DND-41 (cell line): ENCODE data around the gene CAB39L.

Source experiments
- ATAC-seq: fragments of 200-7000 bp; cut with Tn5 transposase; 3 replicates; pipeline ENCODE4 v1.9.1; 2021; ENCODE audit warnings: low read depth; ENCODE audit not compliant: insufficient read depth
- DNase-seq: peaks from one replicate; pipeline ENCODE4 v3.0.0-alpha.2; 2020
- H2AFZ ChIP-seq: 2 replicates; pipeline ENCODE4 v1.6.0; 2012; ENCODE audit warnings: low read depth, low read length
- H3K27ac ChIP-seq: 2 replicates; pipeline ENCODE4 v1.5.1; 2012; ENCODE audit warnings: low read length, inconsistent platforms
- H3K27me3 ChIP-seq: fragments of 200-600 bp; sonication (generic); 2 replicates; pipeline ENCODE4 v1.6.0; 2012; ENCODE audit warnings: low read length, mild to moderate bottlenecking, inconsistent platforms; ENCODE audit not compliant: insufficient read depth, poor library complexity
- H3K36me3 ChIP-seq: 2 replicates; pipeline ENCODE4 v1.5.1; 2012; ENCODE audit warnings: low read length, inconsistent platforms; ENCODE audit not compliant: insufficient read depth
- H3K4me1 ChIP-seq: 2 replicates; pipeline ENCODE4 v1.5.1; 2012; ENCODE audit warnings: mild to moderate bottlenecking, low read length; ENCODE audit not compliant: insufficient read depth
- H3K4me2 ChIP-seq: 2 replicates; pipeline ENCODE4 v1.6.0; 2012; ENCODE audit warnings: mild to moderate bottlenecking, moderate library complexity, low read length, inconsistent platforms; ENCODE audit not compliant: insufficient read depth
- H3K4me3 ChIP-seq, 2 experiments: fragments of 200-600 bp in 1 of 2; shearing (Covaris generic) in 1 of 2; 2 replicates each; pipeline ENCODE4 v1.5.1; 2012 to 2016; ENCODE audit warnings: inconsistent platforms in 2 of 2, low read length in 2 of 2, mild to moderate bottlenecking in 2 of 2, low read depth in 1 of 2, moderate library complexity in 1 of 2
- H3K79me2 ChIP-seq: 2 replicates; pipeline ENCODE4 v1.6.0; 2012; ENCODE audit warnings: low read length, inconsistent platforms; ENCODE audit not compliant: insufficient read depth
- H3K9ac ChIP-seq: 2 replicates; pipeline ENCODE4 v1.6.0; 2012; ENCODE audit warnings: low read depth, mild to moderate bottlenecking, inconsistent platforms, low read length, moderate library complexity
- H3K9me3 ChIP-seq: 2 replicates; pipeline ENCODE4 v1.5.1; 2012; ENCODE audit warnings: low read length, moderate library complexity, mild to moderate bottlenecking, inconsistent platforms; ENCODE audit not compliant: insufficient read depth, severe bottlenecking
- H4K20me1 ChIP-seq: 2 replicates; pipeline ENCODE4 v1.6.0; 2012; ENCODE audit warnings: low read length; ENCODE audit not compliant: insufficient read depth
- EZH2 ChIP-seq: IDR thresholded peaks from 3 replicates; pipeline ENCODE4 v1.6.1; 2012; ENCODE audit warnings: borderline replicate concordance, low read depth, mild to moderate bottlenecking, moderate library complexity, low read length, inconsistent platforms; ENCODE audit not compliant: severe bottlenecking
- TF ChIP-seq, protein P1 (sequence below): IDR thresholded peaks from 2 replicates; pipeline ENCODE4 v1.5.1; 2012; ENCODE audit warnings: borderline replicate concordance, low read length, moderate library complexity, mild to moderate bottlenecking; ENCODE audit not compliant: poor library complexity, severe bottlenecking; ENCODE audit errors: extremely low read depth

CAB39L gene

DNA sequence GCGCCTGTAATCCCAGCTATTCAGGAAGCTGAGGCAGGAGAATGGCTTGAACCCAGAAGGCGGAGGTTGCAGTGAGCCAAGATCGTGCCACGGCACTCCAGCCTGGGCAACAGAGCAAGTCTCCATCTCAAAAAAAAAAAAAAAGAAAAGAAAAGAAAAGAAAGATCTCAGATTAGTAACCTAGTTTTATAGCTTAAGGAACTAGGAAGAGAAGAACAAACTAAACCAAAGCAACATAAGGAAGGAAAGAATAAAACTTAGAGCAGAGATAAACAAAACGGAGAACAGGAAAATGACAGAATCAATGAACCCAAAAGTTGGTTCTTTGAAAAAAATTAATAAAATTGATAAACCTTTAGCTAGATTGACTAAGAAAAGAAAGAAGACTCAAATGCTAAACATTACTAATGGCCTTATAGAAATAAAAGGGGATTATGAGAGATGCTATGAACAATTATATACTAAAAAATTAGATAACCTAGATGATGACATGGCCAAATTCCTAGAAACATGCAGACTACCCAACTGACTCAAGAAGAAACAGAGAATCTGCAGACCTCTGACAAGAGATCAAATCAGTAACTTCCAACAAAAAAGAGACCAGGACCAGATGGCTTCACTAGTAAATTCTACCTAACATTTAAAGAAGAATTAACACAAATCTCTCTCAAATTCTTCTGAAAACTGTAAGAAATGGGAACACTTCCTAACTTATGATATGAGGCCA lies 127.9 kb downstream of the CAB39L start:
- Histone ChIP-seq H2AFZ (no peak overlapping the region), H3K4me1 (no peaks in the 10 kb centered on the region), H3K36me3 (no peaks in the 10 kb centered on the region), H3K4me2 (no peak overlapping the region), H3K79me2 (no peaks in the 10 kb centered on the region), H3K9me3 (no peaks in the 10 kb centered on the region), H3K4me3 (no peak overlapping the region), H4K20me1 (no peaks in the 10 kb centered on the region), H3K27me3 (no peaks in the 10 kb centered on the region), H3K9ac (no peak overlapping the region), H3K27ac (no peak overlapping the region)
- no peak for TF ChIP-seq EZH2
- TF ChIP-seq, protein P1, sequence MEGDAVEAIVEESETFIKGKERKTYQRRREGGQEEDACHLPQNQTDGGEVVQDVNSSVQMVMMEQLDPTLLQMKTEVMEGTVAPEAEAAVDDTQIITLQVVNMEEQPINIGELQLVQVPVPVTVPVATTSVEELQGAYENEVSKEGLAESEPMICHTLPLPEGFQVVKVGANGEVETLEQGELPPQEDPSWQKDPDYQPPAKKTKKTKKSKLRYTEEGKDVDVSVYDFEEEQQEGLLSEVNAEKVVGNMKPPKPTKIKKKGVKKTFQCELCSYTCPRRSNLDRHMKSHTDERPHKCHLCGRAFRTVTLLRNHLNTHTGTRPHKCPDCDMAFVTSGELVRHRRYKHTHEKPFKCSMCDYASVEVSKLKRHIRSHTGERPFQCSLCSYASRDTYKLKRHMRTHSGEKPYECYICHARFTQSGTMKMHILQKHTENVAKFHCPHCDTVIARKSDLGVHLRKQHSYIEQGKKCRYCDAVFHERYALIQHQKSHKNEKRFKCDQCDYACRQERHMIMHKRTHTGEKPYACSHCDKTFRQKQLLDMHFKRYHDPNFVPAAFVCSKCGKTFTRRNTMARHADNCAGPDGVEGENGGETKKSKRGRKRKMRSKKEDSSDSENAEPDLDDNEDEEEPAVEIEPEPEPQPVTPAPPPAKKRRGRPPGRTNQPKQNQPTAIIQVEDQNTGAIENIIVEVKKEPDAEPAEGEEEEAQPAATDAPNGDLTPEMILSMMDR, result no peak
- ATAC-seq (no peak), DNase-seq (no peak)

DNA sequence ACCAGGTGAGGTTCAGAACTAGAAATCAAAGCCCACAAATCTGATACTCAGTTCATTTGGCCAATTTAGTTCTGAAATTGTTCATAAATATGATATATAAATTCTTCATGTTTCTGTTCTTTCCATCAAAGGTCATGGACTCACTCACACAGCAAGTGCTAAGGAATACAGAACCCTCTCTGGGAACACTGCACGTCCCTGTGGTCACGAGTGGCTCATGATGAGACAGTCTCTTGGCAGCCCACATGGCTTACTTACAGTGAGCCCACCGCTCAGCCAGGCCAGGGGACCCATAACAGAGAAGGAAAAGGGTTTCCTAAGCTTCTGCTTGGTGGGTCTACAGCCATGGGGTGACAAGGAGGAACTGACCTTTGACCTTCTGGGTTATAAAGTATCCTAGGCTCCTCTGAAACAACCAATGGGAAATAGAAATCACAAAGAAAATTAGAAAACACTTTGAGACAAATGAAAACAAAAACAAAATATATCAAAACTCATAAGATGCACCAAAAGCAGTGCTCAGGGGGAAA lies 128.8 kb downstream of the CAB39L start:
- H3K27me3 ChIP-seq, result no peaks in the 10 kb centered on the region
- no peaks in the 10 kb centered on the region for H3K9me3 ChIP-seq
- DNase-seq, result no peak
- H3K4me2 ChIP-seq, result no peak overlapping the region
- H3K79me2 ChIP-seq, result no peaks in the 10 kb centered on the region
- H3K4me1 ChIP-seq, result no peaks in the 10 kb centered on the region
- no peak overlapping the region for H3K4me3 ChIP-seq
- TF ChIP-seq EZH2, result no peak
- TF ChIP-seq, protein P1, result no peak
- no peaks in the 10 kb centered on the region for H4K20me1 ChIP-seq
- no peaks in the 10 kb centered on the region for H3K36me3 ChIP-seq
- H3K9ac ChIP-seq, result no peak overlapping the region
- no peak overlapping the region for H3K27ac ChIP-seq
- ATAC-seq, result no peak
- H2AFZ ChIP-seq, result no peak overlapping the region

DNA sequence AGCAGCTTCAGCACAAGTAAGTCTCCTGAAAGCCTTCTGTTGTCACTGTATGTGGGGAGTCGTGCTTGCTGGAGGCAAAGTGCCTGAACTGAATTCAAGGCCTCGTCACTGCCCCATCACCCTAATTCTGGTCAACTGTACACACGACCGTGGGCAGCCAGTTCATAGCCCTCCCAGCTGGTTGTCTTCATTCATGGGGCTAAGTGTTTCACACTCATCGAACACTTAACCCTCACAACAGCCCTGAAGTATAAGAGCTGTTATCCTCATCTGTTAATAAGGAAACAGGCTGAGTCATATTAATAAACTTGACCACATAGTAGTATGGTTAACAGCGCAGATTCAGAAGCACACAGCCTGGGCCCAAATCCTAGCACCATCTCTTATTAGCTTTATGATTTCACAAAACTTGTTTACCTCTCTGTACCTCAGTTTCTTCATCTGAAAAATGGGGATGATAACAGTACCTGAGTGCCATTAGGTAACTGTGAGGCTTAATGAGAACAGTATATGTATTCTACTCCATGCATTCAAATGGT lies 129.5 kb downstream of the CAB39L start:
- H3K27ac ChIP-seq, result no peak overlapping the region
- H3K4me2 ChIP-seq, result no peak overlapping the region
- no peak overlapping the region for H2AFZ ChIP-seq
- H3K9ac ChIP-seq, result no peak overlapping the region
- no peaks in the 10 kb centered on the region for H4K20me1 ChIP-seq
- no peaks in the 10 kb centered on the region for H3K4me1 ChIP-seq
- no peak for ATAC-seq
- TF ChIP-seq, protein P1, result no peak
- TF ChIP-seq EZH2, result no peak
- H3K79me2 ChIP-seq, result no peaks in the 10 kb centered on the region
- H3K27me3 ChIP-seq, result no peaks in the 10 kb centered on the region
- no peak for DNase-seq
- H3K9me3 ChIP-seq, result no peaks in the 10 kb centered on the region
- no peaks in the 10 kb centered on the region for H3K36me3 ChIP-seq
- H3K4me3 ChIP-seq, result no peak overlapping the region

DNA sequence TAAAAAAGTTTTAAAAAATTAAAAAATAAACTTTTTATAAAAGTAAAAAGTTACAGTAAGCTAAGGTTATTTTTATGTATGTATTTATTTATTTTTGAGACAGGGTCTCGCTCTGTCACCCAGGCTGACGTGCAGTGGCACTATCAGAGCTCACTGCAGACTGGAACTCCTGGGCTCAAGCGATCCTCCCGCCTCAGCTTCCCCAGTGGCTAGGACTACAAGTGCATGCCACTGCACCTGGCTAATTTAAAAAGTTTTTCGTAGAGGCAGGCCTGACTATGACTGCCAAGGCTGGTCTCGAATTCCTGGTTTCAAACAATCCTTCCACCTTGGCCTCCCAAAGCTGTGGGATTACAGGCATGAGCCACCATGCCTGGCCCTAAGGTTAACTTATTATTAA lies 132.0 kb downstream of the CAB39L start:
- H3K9ac ChIP-seq, result no peak overlapping the region
- H3K9me3 ChIP-seq, result no peaks in the 10 kb centered on the region
- no peaks in the 10 kb centered on the region for H3K36me3 ChIP-seq
- no peaks in the 10 kb centered on the region for H3K4me1 ChIP-seq
- H4K20me1 ChIP-seq, result no peaks in the 10 kb centered on the region
- H3K27me3 ChIP-seq, result no peaks in the 10 kb centered on the region
- DNase-seq, result no peak
- no peak overlapping the region for H3K27ac ChIP-seq
- ATAC-seq, result no peak
- no peak overlapping the region for H2AFZ ChIP-seq
- no peak overlapping the region for H3K4me3 ChIP-seq
- TF ChIP-seq, protein P1, result no peak
- no peak for TF ChIP-seq EZH2
- H3K4me2 ChIP-seq, result no peak overlapping the region
- H3K79me2 ChIP-seq, result no peaks in the 10 kb centered on the region
